HEK293 (cell line): ENCODE measurements around the gene COL5A2.

Experiments
- CTCF ChIA-PET: fragments of 350-600 bp; formaldehyde crosslinking; extraction: SDS; loops from one replicate; lab custom pipeline; 2021; ENCODE audit warnings: antibody characterized with exemption; lab: Yijun Ruan, JAX
- POLR2A ChIA-PET: fragments of 300-600 bp; formaldehyde crosslinking; extraction: SDS; loops from one replicate; lab custom pipeline; 2020; ENCODE audit warnings: antibody characterized with exemption, inconsistent platforms; lab: Yijun Ruan, JAX
- H3K27ac ChIP-seq: fragments of 200-500 bp; sonication (Bioruptor generic); 2 replicates; pipeline ENCODE4 v1.5.1; 2014; ENCODE audit warnings: low read depth, low read length, control low read depth, inconsistent platforms; ENCODE audit errors: extremely low read depth
- H3K36me3 ChIP-seq, 2 experiments: fragments of 200-500 bp in 1 of 2; sonication (Bioruptor generic) in 1 of 2; 1 replicate in 1 of 2; 2 replicates in 1 of 2; pipeline ENCODE4 v1.5.1; 2014 to 2017; ENCODE audit warnings: inconsistent platforms in 2 of 2, low read length in 2 of 2; ENCODE audit not compliant: control insufficient read depth in 2 of 2, insufficient read depth in 1 of 2
- H3K4me1 ChIP-seq: fragments of 200-500 bp; sonication (Bioruptor generic); 2 replicates; pipeline ENCODE4 v1.5.1; 2014; ENCODE audit warnings: mild to moderate bottlenecking, low read length, inconsistent platforms; ENCODE audit not compliant: control insufficient read depth, insufficient read depth
- H3K4me3 ChIP-seq: 2 replicates; pipeline ENCODE4 v1.5.1; 2011; ENCODE audit warnings: low read depth, mild to moderate bottlenecking, control low read depth, low read length, moderate library complexity
- H3K9me3 ChIP-seq: fragments of 200-500 bp; sonication (Bioruptor generic); 2 replicates; pipeline ENCODE4 v1.5.1; 2014; ENCODE audit warnings: low read depth, low read length, inconsistent platforms; ENCODE audit not compliant: control insufficient read depth, insufficient read depth
- TRIM28 ChIP-seq: IDR thresholded peaks from 2 replicates; pipeline ENCODE4 v1.6.1; 2011; ENCODE audit warnings: low read length, control low read depth, borderline replicate concordance
- WT1 ChIP-seq: fragments of 450-650 bp; formaldehyde crosslinking; IDR thresholded peaks from 2 replicates; pipeline ENCODE4 v1.5.1; 2016; ENCODE audit warnings: missing biosample characterization, missing genetic modification characterization
- ZNF19 ChIP-seq: fragments of 450-650 bp; formaldehyde crosslinking; IDR thresholded peaks from 2 replicates; pipeline ENCODE4; 2016; ENCODE audit warnings: missing biosample characterization, missing genetic modification characterization, low read depth
- ZNF341 ChIP-seq: fragments of 450-650 bp; formaldehyde crosslinking; IDR thresholded peaks from 2 replicates; pipeline ENCODE4; 2016; ENCODE audit warnings: low read depth, missing biosample characterization, missing genetic modification characterization
- ZNF48 ChIP-seq: fragments of 450-650 bp; formaldehyde crosslinking; IDR thresholded peaks from 2 replicates; pipeline ENCODE4 v1.5.1; 2016; ENCODE audit warnings: missing biosample characterization, missing genetic modification characterization
- ZNF518A ChIP-seq: fragments of 450-650 bp; formaldehyde crosslinking; conservative IDR thresholded peaks from 2 replicates; pipeline ENCODE4 v1.5.1; 2016; ENCODE audit warnings: low read depth, missing biosample characterization, missing genetic modification characterization
- ZNF529 ChIP-seq: fragments of 450-650 bp; formaldehyde crosslinking; IDR thresholded peaks from 2 replicates; pipeline ENCODE4 v1.5.1; 2017; ENCODE audit warnings: missing genetic modification characterization, missing biosample characterization; ENCODE audit not compliant: insufficient replicate concordance
- ZNF610 ChIP-seq: fragments of 450-650 bp; formaldehyde crosslinking; IDR thresholded peaks from 2 replicates; pipeline ENCODE4 v1.5.1; 2016; ENCODE audit warnings: missing biosample characterization, missing genetic modification characterization, borderline replicate concordance
- ZNF621 ChIP-seq: fragments of 450-650 bp; formaldehyde crosslinking; IDR thresholded peaks from 2 replicates; pipeline ENCODE4 v1.5.1; 2017; ENCODE audit warnings: missing biosample characterization, missing genetic modification characterization
- ZNF623 ChIP-seq: fragments of 450-650 bp; formaldehyde crosslinking; IDR thresholded peaks from 2 replicates; pipeline ENCODE4 v1.5.1; 2016; ENCODE audit warnings: missing biosample characterization, missing genetic modification characterization
- ZNF624 ChIP-seq: fragments of 450-650 bp; formaldehyde crosslinking; IDR thresholded peaks from 2 replicates; pipeline ENCODE4 v1.5.1; 2017; ENCODE audit warnings: missing biosample characterization, missing genetic modification characterization
- ZNF658 ChIP-seq: fragments of 450-650 bp; formaldehyde crosslinking; IDR thresholded peaks from 2 replicates; pipeline ENCODE4; 2016; ENCODE audit warnings: missing biosample characterization, missing genetic modification characterization
- TF ChIP-seq, protein P1 (sequence below): fragments of 450-650 bp; formaldehyde crosslinking; conservative IDR thresholded peaks from 2 replicates; pipeline ENCODE4 v1.5.1; 2016; ENCODE audit warnings: low read depth, missing biosample characterization, missing genetic modification characterization
- TF ChIP-seq, protein P2 (sequence below): fragments of 450-650 bp; formaldehyde crosslinking; IDR thresholded peaks from 2 replicates; pipeline ENCODE4 v1.5.1; 2016; ENCODE audit warnings: missing biosample characterization, missing genetic modification characterization
- TF ChIP-seq, protein P3 (sequence below): fragments of 450-650 bp; formaldehyde crosslinking; IDR thresholded peaks from 2 replicates; pipeline ENCODE4 v1.5.1; 2016; ENCODE audit warnings: missing biosample characterization, missing genetic modification characterization, borderline replicate concordance
- TF ChIP-seq, protein P4 (sequence below): fragments of 450-650 bp; formaldehyde crosslinking; IDR thresholded peaks from 2 replicates; pipeline ENCODE4 v1.5.1; 2016; ENCODE audit warnings: missing biosample characterization, missing genetic modification characterization, borderline replicate concordance

The COL5A2 gene

GRCh38 chr2:189218236-189218635 lies 38.7 kb upstream of the COL5A2 start:
- ChIA-PET CTCF (interaction anchor here (0.7 to 1.1 kb wide), 2 partner anchors 12 to 331 kb away, joined by 3 read pairs; no protein-coding TSS in a partner anchor), POLR2A (no interaction called here)
- Histone ChIP-seq H3K27ac (no peak overlapping the region), H3K36me3 (no peaks in the 10 kb centered on the region), H3K4me3 (no peak overlapping the region), H3K9me3 (no peaks in the 10 kb centered on the region), H3K4me1 (peaks cover 4% of the 10 kb centered on the region; the same call in 1 of the 2 replicates)
- TF ChIP-seq, protein P1, sequence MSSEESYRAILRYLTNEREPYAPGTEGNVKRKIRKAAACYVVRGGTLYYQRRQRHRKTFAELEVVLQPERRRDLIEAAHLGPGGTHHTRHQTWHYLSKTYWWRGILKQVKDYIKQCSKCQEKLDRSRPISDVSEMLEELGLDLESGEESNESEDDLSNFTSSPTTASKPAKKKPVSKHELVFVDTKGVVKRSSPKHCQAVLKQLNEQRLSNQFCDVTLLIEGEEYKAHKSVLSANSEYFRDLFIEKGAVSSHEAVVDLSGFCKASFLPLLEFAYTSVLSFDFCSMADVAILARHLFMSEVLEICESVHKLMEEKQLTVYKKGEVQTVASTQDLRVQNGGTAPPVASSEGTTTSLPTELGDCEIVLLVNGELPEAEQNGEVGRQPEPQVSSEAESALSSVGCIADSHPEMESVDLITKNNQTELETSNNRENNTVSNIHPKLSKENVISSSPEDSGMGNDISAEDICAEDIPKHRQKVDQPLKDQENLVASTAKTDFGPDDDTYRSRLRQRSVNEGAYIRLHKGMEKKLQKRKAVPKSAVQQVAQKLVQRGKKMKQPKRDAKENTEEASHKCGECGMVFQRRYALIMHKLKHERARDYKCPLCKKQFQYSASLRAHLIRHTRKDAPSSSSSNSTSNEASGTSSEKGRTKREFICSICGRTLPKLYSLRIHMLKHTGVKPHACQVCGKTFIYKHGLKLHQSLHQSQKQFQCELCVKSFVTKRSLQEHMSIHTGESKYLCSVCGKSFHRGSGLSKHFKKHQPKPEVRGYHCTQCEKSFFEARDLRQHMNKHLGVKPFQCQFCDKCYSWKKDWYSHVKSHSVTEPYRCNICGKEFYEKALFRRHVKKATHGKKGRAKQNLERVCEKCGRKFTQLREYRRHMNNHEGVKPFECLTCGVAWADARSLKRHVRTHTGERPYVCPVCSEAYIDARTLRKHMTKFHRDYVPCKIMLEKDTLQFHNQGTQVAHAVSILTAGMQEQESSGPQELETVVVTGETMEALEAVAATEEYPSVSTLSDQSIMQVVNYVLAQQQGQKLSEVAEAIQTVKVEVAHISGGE (tag by site-specific recombination), result no peak
- TF ChIP-seq ZNF341 (tag by site-specific recombination) (no peak), ZNF621 (tag by site-specific recombination) (no peak), ZNF529 (no peak), ZNF624 (no peak), WT1 (no peak), ZNF48 (tag by site-specific recombination) (no peak), ZNF610 (no peak), ZNF19 (no peak), ZNF658 (tag by site-specific recombination) (no peak), ZNF623 (tag by site-specific recombination) (no peak), TRIM28 (no peak), ZNF518A (no peak)
- TF ChIP-seq, protein P2, sequence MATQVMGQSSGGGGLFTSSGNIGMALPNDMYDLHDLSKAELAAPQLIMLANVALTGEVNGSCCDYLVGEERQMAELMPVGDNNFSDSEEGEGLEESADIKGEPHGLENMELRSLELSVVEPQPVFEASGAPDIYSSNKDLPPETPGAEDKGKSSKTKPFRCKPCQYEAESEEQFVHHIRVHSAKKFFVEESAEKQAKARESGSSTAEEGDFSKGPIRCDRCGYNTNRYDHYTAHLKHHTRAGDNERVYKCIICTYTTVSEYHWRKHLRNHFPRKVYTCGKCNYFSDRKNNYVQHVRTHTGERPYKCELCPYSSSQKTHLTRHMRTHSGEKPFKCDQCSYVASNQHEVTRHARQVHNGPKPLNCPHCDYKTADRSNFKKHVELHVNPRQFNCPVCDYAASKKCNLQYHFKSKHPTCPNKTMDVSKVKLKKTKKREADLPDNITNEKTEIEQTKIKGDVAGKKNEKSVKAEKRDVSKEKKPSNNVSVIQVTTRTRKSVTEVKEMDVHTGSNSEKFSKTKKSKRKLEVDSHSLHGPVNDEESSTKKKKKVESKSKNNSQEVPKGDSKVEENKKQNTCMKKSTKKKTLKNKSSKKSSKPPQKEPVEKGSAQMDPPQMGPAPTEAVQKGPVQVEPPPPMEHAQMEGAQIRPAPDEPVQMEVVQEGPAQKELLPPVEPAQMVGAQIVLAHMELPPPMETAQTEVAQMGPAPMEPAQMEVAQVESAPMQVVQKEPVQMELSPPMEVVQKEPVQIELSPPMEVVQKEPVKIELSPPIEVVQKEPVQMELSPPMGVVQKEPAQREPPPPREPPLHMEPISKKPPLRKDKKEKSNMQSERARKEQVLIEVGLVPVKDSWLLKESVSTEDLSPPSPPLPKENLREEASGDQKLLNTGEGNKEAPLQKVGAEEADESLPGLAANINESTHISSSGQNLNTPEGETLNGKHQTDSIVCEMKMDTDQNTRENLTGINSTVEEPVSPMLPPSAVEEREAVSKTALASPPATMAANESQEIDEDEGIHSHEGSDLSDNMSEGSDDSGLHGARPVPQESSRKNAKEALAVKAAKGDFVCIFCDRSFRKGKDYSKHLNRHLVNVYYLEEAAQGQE (tag by site-specific recombination), result no peak
- TF ChIP-seq, protein P3, sequence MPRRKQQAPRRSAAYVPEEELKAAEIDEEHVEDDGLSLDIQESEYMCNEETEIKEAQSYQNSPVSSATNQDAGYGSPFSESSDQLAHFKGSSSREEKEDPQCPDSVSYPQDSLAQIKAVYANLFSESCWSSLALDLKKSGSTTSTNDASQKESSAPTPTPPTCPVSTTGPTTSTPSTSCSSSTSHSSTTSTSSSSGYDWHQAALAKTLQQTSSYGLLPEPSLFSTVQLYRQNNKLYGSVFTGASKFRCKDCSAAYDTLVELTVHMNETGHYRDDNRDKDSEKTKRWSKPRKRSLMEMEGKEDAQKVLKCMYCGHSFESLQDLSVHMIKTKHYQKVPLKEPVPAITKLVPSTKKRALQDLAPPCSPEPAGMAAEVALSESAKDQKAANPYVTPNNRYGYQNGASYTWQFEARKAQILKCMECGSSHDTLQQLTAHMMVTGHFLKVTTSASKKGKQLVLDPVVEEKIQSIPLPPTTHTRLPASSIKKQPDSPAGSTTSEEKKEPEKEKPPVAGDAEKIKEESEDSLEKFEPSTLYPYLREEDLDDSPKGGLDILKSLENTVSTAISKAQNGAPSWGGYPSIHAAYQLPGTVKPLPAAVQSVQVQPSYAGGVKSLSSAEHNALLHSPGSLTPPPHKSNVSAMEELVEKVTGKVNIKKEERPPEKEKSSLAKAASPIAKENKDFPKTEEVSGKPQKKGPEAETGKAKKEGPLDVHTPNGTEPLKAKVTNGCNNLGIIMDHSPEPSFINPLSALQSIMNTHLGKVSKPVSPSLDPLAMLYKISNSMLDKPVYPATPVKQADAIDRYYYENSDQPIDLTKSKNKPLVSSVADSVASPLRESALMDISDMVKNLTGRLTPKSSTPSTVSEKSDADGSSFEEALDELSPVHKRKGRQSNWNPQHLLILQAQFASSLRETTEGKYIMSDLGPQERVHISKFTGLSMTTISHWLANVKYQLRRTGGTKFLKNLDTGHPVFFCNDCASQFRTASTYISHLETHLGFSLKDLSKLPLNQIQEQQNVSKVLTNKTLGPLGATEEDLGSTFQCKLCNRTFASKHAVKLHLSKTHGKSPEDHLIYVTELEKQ, result no peak
- TF ChIP-seq, protein P4, sequence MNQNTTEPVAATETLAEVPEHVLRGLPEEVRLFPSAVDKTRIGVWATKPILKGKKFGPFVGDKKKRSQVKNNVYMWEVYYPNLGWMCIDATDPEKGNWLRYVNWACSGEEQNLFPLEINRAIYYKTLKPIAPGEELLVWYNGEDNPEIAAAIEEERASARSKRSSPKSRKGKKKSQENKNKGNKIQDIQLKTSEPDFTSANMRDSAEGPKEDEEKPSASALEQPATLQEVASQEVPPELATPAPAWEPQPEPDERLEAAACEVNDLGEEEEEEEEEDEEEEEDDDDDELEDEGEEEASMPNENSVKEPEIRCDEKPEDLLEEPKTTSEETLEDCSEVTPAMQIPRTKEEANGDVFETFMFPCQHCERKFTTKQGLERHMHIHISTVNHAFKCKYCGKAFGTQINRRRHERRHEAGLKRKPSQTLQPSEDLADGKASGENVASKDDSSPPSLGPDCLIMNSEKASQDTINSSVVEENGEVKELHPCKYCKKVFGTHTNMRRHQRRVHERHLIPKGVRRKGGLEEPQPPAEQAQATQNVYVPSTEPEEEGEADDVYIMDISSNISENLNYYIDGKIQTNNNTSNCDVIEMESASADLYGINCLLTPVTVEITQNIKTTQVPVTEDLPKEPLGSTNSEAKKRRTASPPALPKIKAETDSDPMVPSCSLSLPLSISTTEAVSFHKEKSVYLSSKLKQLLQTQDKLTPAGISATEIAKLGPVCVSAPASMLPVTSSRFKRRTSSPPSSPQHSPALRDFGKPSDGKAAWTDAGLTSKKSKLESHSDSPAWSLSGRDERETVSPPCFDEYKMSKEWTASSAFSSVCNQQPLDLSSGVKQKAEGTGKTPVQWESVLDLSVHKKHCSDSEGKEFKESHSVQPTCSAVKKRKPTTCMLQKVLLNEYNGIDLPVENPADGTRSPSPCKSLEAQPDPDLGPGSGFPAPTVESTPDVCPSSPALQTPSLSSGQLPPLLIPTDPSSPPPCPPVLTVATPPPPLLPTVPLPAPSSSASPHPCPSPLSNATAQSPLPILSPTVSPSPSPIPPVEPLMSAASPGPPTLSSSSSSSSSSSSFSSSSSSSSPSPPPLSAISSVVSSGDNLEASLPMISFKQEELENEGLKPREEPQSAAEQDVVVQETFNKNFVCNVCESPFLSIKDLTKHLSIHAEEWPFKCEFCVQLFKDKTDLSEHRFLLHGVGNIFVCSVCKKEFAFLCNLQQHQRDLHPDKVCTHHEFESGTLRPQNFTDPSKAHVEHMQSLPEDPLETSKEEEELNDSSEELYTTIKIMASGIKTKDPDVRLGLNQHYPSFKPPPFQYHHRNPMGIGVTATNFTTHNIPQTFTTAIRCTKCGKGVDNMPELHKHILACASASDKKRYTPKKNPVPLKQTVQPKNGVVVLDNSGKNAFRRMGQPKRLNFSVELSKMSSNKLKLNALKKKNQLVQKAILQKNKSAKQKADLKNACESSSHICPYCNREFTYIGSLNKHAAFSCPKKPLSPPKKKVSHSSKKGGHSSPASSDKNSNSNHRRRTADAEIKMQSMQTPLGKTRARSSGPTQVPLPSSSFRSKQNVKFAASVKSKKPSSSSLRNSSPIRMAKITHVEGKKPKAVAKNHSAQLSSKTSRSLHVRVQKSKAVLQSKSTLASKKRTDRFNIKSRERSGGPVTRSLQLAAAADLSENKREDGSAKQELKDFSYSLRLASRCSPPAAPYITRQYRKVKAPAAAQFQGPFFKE (tag by site-specific recombination), result no peak
